Suprapubic skin (tissue), 4 donors: ENCODE data around the gene MUTYH. TPM values are rescaled to one million over a fixed set of nuclear protein-coding genes. Genes with fewer than 3 reads are reported as not detected.
A peak's percentile ranks its signal among the peaks of the same experiment; 100 is the strongest.

Experiments used
- DNase-seq, 2 donors: peaks; one replicate each; pipeline ENCODE4 v3.0.0-alpha.2; 2019; ENCODE audit warnings: low spot score in 2 of 2
- H3K27ac ChIP-seq: fragments of 200-600 bp; sonication (generic); one replicate; pipeline ENCODE4 v1.5.1; 2019
- H3K27me3 ChIP-seq: fragments of 200-600 bp; sonication (generic); one replicate; pipeline ENCODE4 v1.5.1; 2019
- H3K36me3 ChIP-seq: fragments of 200-600 bp; sonication (generic); one replicate; pipeline ENCODE4 v1.5.1; 2019
- H3K4me1 ChIP-seq: fragments of 200-600 bp; sonication (generic); one replicate; pipeline ENCODE4 v1.5.1; 2019
- H3K4me3 ChIP-seq: fragments of 200-600 bp; sonication (generic); one replicate; pipeline ENCODE4 v1.5.1; 2019; ENCODE audit warnings: mild to moderate bottlenecking
- H3K9me3 ChIP-seq: fragments of 200-600 bp; sonication (generic); one replicate; pipeline ENCODE4 v1.5.1; 2019
- EP300 ChIP-seq: sonication (generic); formaldehyde crosslinking; IDR thresholded peaks from one replicate; pipeline ENCODE4 v1.6.1; 2017; ENCODE audit warnings: antibody characterized with exemption
- POLR2A ChIP-seq, 2 donors: fragments of 450-650 bp; IDR thresholded peaks; one replicate each; pipeline ENCODE4 v1.6.1; 2017; ENCODE audit warnings: antibody characterized with exemption in 2 of 2, mild to moderate bottlenecking in 2 of 2, moderate library complexity in 2 of 2
- POLR2AphosphoS5 ChIP-seq, 3 donors: sonication (generic); formaldehyde crosslinking; IDR thresholded peaks; one replicate each; pipeline ENCODE4 v1.6.1; 2017; ENCODE audit warnings: antibody characterized with exemption in 3 of 3
- WGBS: methylation state at CpG from one replicate; pipeline ENCODE4 v1.1.5; 2018; 5-methylcytosine and 5-hydroxymethylcytosine counted together
- total RNA-seq, 4 donors: library from RNA; depleted of rRNA; stranded (reverse); fragments of >200 nt; gene quantifications; one replicate each; pipeline ENCODE4 v1.1.0, GENCODE V29; 2016
- TF ChIP-seq, protein P1 (sequence below), 2 donors: fragments of 200-600 bp in 1 of 2; fragments of 450-650 bp in 1 of 2; sonication (generic) in 1 of 2; IDR thresholded peaks; one replicate each; pipeline ENCODE4 v1.5.1; 2016 to 2019; ENCODE audit warnings: antibody characterized with exemption in 2 of 2, mild to moderate bottlenecking in 1 of 2, moderate library complexity in 1 of 2

The MUTYH gene
- total RNA-seq, 4 donors from 2014 or later: 22.1 to 38.2 (median 30.7) TPM

DNA sequence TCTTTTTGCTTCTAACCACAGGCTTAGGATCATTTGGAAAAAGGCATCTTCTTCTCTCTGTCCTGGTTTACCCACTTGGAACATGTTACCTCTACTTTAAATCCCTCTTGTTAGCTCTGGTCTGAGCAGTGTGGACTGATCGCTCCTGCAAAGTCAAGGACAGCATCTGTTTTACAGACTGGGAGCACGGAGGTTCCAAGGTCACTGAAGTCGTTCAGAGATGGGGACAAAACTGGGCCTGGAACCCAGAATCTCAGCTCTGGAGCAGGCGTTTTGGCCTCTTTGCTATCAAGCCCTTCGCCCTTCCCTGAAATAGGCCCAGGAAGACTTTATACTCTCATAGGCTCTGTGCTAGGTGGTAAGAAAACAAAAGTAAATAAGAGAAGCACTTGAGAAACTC lies 11.3 kb upstream of the MUTYH start:
- H3K27me3 ChIP-seq: no peaks in the 10 kb centered on the region
- TF ChIP-seq POLR2AphosphoS5 (IDR thresholded peaks at IDR 0.05): no peak
- peaks cover 14% of the 10 kb centered on the region for H3K36me3 ChIP-seq
- peaks cover 20% of the 10 kb centered on the region for H3K4me1 ChIP-seq
- H3K4me3 ChIP-seq: no peak overlapping the region
- no peak for DNase-seq
- 94% methylated on average over 5 of the region's 5 CpGs for WGBS
- no peaks in the 10 kb centered on the region for H3K9me3 ChIP-seq
- H3K27ac ChIP-seq: no peak overlapping the region

DNA sequence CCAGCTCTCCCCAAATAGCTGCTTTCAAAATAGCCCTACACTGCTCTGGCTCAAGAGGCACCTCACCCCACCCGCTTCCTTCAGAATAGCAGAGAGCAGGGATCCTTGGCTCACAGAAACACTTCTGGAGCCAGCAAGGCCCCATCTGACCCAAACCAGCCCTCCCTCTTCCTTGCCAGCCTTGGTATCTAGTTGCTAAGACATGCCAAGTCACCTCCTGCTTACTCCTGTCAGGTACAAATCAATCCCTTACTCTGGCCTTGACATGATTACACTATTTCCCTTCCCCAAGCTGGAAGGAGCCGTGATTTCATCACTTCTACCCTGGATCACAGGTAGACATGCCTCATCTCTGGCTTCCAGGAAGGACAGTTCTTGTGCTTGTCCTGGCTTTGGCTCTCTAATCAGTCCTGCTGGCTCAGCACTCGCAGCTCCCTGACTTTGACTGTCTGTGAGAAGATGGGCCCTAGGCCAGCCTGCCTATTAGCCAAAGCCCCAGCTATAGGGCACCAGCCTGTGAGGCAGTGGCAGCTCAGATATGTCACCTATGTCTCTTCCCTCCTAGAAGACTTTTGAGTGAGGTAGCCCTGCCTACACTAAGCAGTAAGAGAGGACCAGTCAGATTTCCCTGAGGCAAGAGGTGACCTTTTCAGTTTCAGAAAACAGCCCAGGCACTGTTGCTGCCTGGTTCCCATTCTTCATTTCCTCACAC lies 8.9 kb upstream of the MUTYH start:
- Histone ChIP-seq H3K27me3 (no peaks in the 10 kb centered on the region), H3K36me3 (peaks cover 37% of the 10 kb centered on the region), H3K27ac (peak overlapping the region; percentile 66), H3K9me3 (no peaks in the 10 kb centered on the region), H3K4me1 (peaks cover 20% of the 10 kb centered on the region), H3K4me3 (no peak overlapping the region)
- DNase-seq: no peak
- 47% methylated on average over 2 of the region's 3 CpGs for WGBS
- TF ChIP-seq, protein P1, sequence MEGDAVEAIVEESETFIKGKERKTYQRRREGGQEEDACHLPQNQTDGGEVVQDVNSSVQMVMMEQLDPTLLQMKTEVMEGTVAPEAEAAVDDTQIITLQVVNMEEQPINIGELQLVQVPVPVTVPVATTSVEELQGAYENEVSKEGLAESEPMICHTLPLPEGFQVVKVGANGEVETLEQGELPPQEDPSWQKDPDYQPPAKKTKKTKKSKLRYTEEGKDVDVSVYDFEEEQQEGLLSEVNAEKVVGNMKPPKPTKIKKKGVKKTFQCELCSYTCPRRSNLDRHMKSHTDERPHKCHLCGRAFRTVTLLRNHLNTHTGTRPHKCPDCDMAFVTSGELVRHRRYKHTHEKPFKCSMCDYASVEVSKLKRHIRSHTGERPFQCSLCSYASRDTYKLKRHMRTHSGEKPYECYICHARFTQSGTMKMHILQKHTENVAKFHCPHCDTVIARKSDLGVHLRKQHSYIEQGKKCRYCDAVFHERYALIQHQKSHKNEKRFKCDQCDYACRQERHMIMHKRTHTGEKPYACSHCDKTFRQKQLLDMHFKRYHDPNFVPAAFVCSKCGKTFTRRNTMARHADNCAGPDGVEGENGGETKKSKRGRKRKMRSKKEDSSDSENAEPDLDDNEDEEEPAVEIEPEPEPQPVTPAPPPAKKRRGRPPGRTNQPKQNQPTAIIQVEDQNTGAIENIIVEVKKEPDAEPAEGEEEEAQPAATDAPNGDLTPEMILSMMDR (IDR thresholded peaks at IDR 0.05): no peak
- TF ChIP-seq EP300 (no peak), POLR2A (IDR thresholded peaks at IDR 0.05) (no peak), POLR2AphosphoS5 (IDR thresholded peaks at IDR 0.05) (no peak)

DNA sequence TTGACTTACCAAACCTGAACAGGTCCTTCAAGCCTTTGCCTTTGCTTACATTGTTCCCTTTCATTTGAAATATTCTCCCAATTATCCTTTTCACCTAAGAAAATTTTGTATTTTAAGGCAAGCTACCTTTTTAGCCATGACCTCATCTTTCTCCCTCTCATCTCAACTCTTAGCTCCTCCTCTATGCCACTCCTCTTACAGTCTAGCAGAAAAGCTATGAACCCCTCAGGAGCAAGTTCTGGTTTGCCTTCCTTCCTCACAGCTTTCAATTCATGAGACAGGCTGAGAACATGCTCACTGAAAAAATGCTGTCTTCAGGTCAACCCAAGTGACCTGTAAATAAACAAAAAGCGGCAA lies 8.3 kb upstream of the MUTYH start:
- H3K9me3 ChIP-seq: no peaks in the 10 kb centered on the region
- no peak for DNase-seq
- H3K36me3 ChIP-seq: peaks cover 41% of the 10 kb centered on the region
- WGBS: 55% methylated on average over 1 of the region's 1 CpG
- H3K4me1 ChIP-seq: peaks cover 20% of the 10 kb centered on the region
- H3K27ac ChIP-seq: peak overlapping the region; percentile 66
- TF ChIP-seq POLR2A (IDR thresholded peaks at IDR 0.05) (no peak), EP300 (no peak), POLR2AphosphoS5 (IDR thresholded peaks at IDR 0.05) (no peak)
- TF ChIP-seq, protein P1 (IDR thresholded peaks at IDR 0.05): no peak
- no peak overlapping the region for H3K4me3 ChIP-seq
- H3K27me3 ChIP-seq: no peaks in the 10 kb centered on the region

DNA sequence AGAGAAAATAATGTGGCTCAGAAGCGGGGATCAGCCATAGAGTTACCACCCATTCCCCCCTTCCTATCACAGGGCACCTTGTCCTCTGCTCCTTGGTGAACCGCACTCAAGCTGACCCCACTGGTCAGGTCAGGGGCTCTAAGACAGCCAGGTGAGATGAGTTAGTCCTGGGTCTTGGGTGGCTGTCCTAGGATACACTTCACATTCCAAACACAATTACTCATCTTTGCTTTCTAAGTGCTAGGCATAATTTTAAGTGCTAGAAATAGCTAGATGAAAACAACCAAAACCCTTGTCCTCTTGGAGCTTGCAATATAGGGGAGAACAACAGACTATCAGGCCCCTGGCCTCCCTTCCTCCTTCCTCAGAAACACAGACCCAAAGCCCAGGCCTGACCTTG lies 7.8 kb upstream of the MUTYH start:
- Histone ChIP-seq H3K4me1 (peaks cover 20% of the 10 kb centered on the region), H3K27me3 (no peaks in the 10 kb centered on the region), H3K36me3 (peaks cover 41% of the 10 kb centered on the region), H3K4me3 (no peak overlapping the region), H3K27ac (peak overlapping the region; percentile 66), H3K9me3 (no peaks in the 10 kb centered on the region)
- 100% methylated on average over 2 of the region's 2 CpGs for WGBS
- no peak for TF ChIP-seq EP300
- no peak for DNase-seq

DNA sequence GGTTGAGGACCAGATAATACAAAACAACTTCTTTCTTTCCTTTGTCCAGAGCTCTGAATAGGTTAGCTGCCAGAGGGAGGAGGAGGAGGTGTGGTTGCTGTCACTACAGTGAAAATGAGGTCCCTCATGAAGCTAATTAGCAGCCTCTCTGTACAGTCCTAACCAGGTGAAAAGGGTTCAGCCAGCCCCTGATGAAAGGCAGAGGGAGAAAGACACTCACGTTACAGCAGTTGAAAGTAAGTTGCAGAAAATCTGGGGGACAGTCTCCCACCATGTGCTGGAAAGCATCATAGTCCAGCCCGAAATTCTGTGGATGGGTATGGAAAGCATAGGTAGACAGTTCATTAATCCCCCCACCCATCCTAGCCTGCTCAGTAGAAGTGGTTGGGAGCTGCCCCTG lies 6.2 kb upstream of the MUTYH start:
- no peak for DNase-seq
- no peaks in the 10 kb centered on the region for H3K27me3 ChIP-seq
- H3K9me3 ChIP-seq: no peaks in the 10 kb centered on the region
- H3K4me1 ChIP-seq: peaks cover 25% of the 10 kb centered on the region
- H3K27ac ChIP-seq: no peak overlapping the region
- TF ChIP-seq, protein P1 (IDR thresholded peaks at IDR 0.05): no peak
- TF ChIP-seq POLR2AphosphoS5 (IDR thresholded peaks at IDR 0.05) (no peak), POLR2A (IDR thresholded peaks at IDR 0.05) (no peak), EP300 (no peak)
- no peak overlapping the region for H3K4me3 ChIP-seq
- peaks cover 49% of the 10 kb centered on the region for H3K36me3 ChIP-seq
- 81% methylated on average over 2 of the region's 2 CpGs for whole genome bisulfite sequencing

DNA sequence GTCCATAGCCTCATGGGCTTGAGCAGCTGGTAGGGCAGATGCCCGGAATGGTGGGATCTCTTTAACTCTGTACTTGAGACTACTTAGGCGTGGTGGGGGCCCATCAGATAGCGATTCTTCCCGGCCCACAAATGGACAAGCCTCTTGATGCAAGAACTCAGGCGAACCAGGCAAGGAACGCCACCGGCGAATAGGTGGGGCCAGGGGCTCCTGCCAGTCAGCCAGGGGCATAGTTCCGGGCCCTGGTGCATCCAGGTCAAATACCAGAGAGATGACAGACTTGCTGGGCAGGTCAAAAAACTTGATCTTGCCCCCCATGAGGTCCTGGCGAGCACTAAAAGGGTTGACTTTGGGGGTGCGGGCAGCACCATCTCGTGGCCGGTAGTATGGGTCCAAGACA lies 4.8 kb upstream of the MUTYH start:
- no peak for DNase-seq
- H3K36me3 ChIP-seq: peaks cover 47% of the 10 kb centered on the region
- peaks cover 36% of the 10 kb centered on the region for H3K4me1 ChIP-seq
- no peaks in the 10 kb centered on the region for H3K9me3 ChIP-seq
- no peak for TF ChIP-seq POLR2A (IDR thresholded peaks at IDR 0.05)
- TF ChIP-seq, protein P1 (IDR thresholded peaks at IDR 0.05): no peak
- TF ChIP-seq POLR2AphosphoS5 (IDR thresholded peaks at IDR 0.05): no peak
- no peak for TF ChIP-seq EP300
- 81% methylated on average over 13 of the region's 13 CpGs for WGBS
- H3K27ac ChIP-seq: no peak overlapping the region
- no peaks in the 10 kb centered on the region for H3K27me3 ChIP-seq
- no peak overlapping the region for H3K4me3 ChIP-seq
